K562 (cell line): ENCODE results near the gene SLC22A15. TPM values are rescaled to one million over a fixed set of nuclear protein-coding genes. Genes with fewer than 3 reads are reported as not detected.

Source experiments
- ATAC-seq: fragments of 200-7000 bp; cut with Tn5 transposase; 3 replicates; pipeline ENCODE4 v1.9.1; 2020; ENCODE audit warnings: moderate library complexity
- BruUV-seq: library from RNA; stranded (reverse); fragments of 400-500 nt; replicated peaks from 2 replicates; lab custom pipeline; 2021; lab: Mats Ljungman, UMichigan
- CTCF ChIA-PET: fragments of 300-600 bp; formaldehyde crosslinking; extraction: SDS; loops from one replicate; lab custom pipeline; 2021; ENCODE audit warnings: low intra/inter-chr PET ratio; lab: Yijun Ruan, JAX
- POLR2A ChIA-PET: fragments of 300-600, 350-650 bp; sonication (Branson Sonifier 250); formaldehyde crosslinking; extraction: SDS; loops from one replicate; lab custom pipeline; 2021; ENCODE audit warnings: antibody characterized with exemption, inconsistent platforms; lab: Yijun Ruan, JAX
- DNase-seq, 4 experiments: peaks; one replicate each; pipeline versions ENCODE4 v3.0.0 to v3.0.0-alpha.2; 2011 to 2018; ENCODE audit warnings: low spot score in 3 of 4, mixed read lengths in 3 of 4; ENCODE audit errors: extremely low read depth in 1 of 4
- FAIRE-seq: peaks from 2 replicates; lab custom pipeline; 2011; peaks lifted over from hg19 to GRCh38; lab: Jason Lieb, UNC
- H2AFZ ChIP-seq: 2 replicates; pipeline ENCODE4 v1.6.0; 2011; ENCODE audit warnings: low read depth, low read length, control low read depth, inconsistent platforms
- H3K27ac ChIP-seq: fragments of 200-600 bp; 3 replicates; pipeline ENCODE4 v1.8.0; 2011; ENCODE audit warnings: low read depth, mild to moderate bottlenecking, control low read depth, inconsistent platforms, low read length, moderate library complexity, mixed read lengths; ENCODE audit errors: extremely low read depth
- H3K27me3 ChIP-seq, 2 experiments: fragments of 300-600 bp in 1 of 2; 2 replicates in 1 of 2; 3 replicates in 1 of 2; pipeline versions ENCODE4 v1.6.0 to v1.8.0; 2011; ENCODE audit warnings: inconsistent platforms in 2 of 2, low read length in 2 of 2, mild to moderate bottlenecking in 1 of 2, mixed read lengths in 1 of 2, moderate library complexity in 1 of 2; ENCODE audit not compliant: control insufficient read depth in 2 of 2, insufficient read depth in 2 of 2
- H3K36me3 ChIP-seq: fragments of 300-600 bp; 3 replicates; pipeline ENCODE4 v1.8.0; 2011; ENCODE audit warnings: mild to moderate bottlenecking, low read length, inconsistent platforms; ENCODE audit not compliant: control insufficient read depth, insufficient read depth
- H3K4me1 ChIP-seq, 2 experiments: fragments of 200-600 bp in 1 of 2; replicated peaks in 1 of 2; 2 replicates in 1 of 2; 3 replicates in 1 of 2; pipeline versions ENCODE4 v1.5.1 to v1.8.0; 2011; ENCODE audit warnings: inconsistent platforms in 2 of 2, low read length in 2 of 2, mild to moderate bottlenecking in 1 of 2, mixed read lengths in 1 of 2, moderate library complexity in 1 of 2; ENCODE audit not compliant: control insufficient read depth in 2 of 2, insufficient read depth in 2 of 2
- H3K4me2 ChIP-seq: 2 replicates; pipeline ENCODE4 v1.6.1; 2011; ENCODE audit warnings: low read length, control low read depth, inconsistent platforms, mixed read lengths; ENCODE audit not compliant: insufficient read depth
- H3K4me3 ChIP-seq: fragments of 200-600 bp; sonication (generic), shearing (Covaris generic); 2 replicates; pipeline ENCODE4 v1.5.1; 2016; ENCODE audit warnings: control low read depth, inconsistent platforms
- H3K79me2 ChIP-seq: fragments of 200-600 bp; 3 replicates; pipeline ENCODE4 v1.8.0; 2011; ENCODE audit warnings: low read length, inconsistent platforms; ENCODE audit not compliant: control insufficient read depth, insufficient read depth
- H3K9ac ChIP-seq, 2 experiments: 2 replicates each; pipeline versions ENCODE4 v1.6.0 to v1.6.1; 2011; ENCODE audit warnings: low read depth in 2 of 2, low read length in 2 of 2, control low read depth in 1 of 2, inconsistent platforms in 1 of 2, mild to moderate bottlenecking in 1 of 2, mixed read lengths in 1 of 2; ENCODE audit not compliant: insufficient read depth in 1 of 2
- H3K9me1 ChIP-seq: one replicate; pipeline ENCODE4 v1.6.0; 2011; ENCODE audit warnings: inconsistent platforms, mild to moderate bottlenecking, low read length, moderate library complexity; ENCODE audit not compliant: control insufficient read depth, insufficient read depth
- H3K9me3 ChIP-seq: replicated peaks from 2 replicates; pipeline ENCODE4 v1.5.1; 2011; ENCODE audit warnings: low read depth, low read length, inconsistent platforms; ENCODE audit not compliant: control insufficient read depth, insufficient read depth
- H4K20me1 ChIP-seq: replicated peaks from 2 replicates; pipeline ENCODE4 v1.6.1; 2011; ENCODE audit warnings: low read length, inconsistent platforms, mixed read lengths; ENCODE audit not compliant: control insufficient read depth, insufficient read depth
- BDP1 ChIP-seq: IDR thresholded peaks from 3 replicates; pipeline ENCODE4 v1.6.1; 2011; ENCODE audit not compliant: insufficient read length, insufficient read depth
- CEBPB ChIP-seq: fragments of 450-650 bp; IDR thresholded peaks from 2 replicates; pipeline ENCODE4 v1.6.1; 2016; ENCODE audit warnings: missing genetic modification characterization, missing compliant biosample characterization
- DPF2 ChIP-seq: fragments of 450-650 bp; IDR thresholded peaks from 2 replicates; pipeline ENCODE4 v1.6.1; 2016
- EZH2 ChIP-seq: IDR thresholded peaks from 2 replicates; pipeline ENCODE4 v1.6.1; 2012; ENCODE audit warnings: low read depth, mild to moderate bottlenecking, inconsistent platforms, low read length, borderline replicate concordance
- SREBF2 ChIP-seq: sonication (generic); formaldehyde crosslinking; IDR thresholded peaks from 2 replicates; pipeline ENCODE4 v1.4.0; 2020; ENCODE audit warnings: mild to moderate bottlenecking, missing genetic modification reagents
- TFAM ChIP-seq: fragments of 250-450 bp; sonication (Bioruptor Pico); conservative IDR thresholded peaks from 2 replicates; pipeline ENCODE4 v1.5.0; 2021; ENCODE audit warnings: mild to moderate bottlenecking, moderate library complexity
- ZNF75A ChIP-seq: fragments of 450-650 bp; formaldehyde crosslinking; IDR thresholded peaks from 2 replicates; pipeline ENCODE4 v1.4.0; 2020; ENCODE audit warnings: mild to moderate bottlenecking
- WGBS: fragments of 100-300 bp; shearing (Covaris generic); methylation state at CpG from one replicate; pipeline ENCODE4 v1.1.6; 2016; ENCODE audit warnings: low coverage, mixed read lengths; ENCODE audit not compliant: insufficient coverage; ENCODE audit errors: missing lambda C conversion rate; 5-methylcytosine and 5-hydroxymethylcytosine counted together
- in situ Hi-C: fragments of 300-500 bp; cut with MboI; formaldehyde crosslinking; loops from 4 replicates; pipeline ENCODE4 v1.15.0; 2018; ENCODE audit warnings: inconsistent platforms, mixed read lengths
- intact Hi-C: fragments of 100-400 bp; cut with micrococcal nuclease; formaldehyde crosslinking; loops from 2 replicates; pipeline ENCODE4 v1.14.2; 2022
- polyA plus RNA-seq, 8 experiments: library from polyadenylated mRNA; depleted of rRNA in 4 of 8; stranded (reverse) in 5 of 8; unstranded in 3 of 8; fragments of >200 nt; fragmentation: Nextera tagmentation in 2 of 8; fragmentation: Illumina TruSeq in 1 of 8; extraction: Ambion mirVana in 2 of 8; extraction: Trizol in 1 of 8; gene quantifications; 2 replicates each; pipeline versions ENCODE4 v1.2.1 to v1.2.3, GENCODE V29; 2011 to 2014; ENCODE audit warnings: inconsistent platforms in 1 of 8, missing spikeins in 1 of 8
- total RNA-seq, 7 experiments: library from RNA; depleted of rRNA in 6 of 7; stranded (reverse); fragments of >200 nt in 6 of 7; fragmentation: Illumina TruSeq in 2 of 7; extraction: Trizol in 2 of 7; gene quantifications; 2 replicates each; pipeline versions ENCODE4 v1.2.1 to v1.2.3, GENCODE V29; 2011 to 2021; ENCODE audit warnings: low replicate concordance in 1 of 7
- TF ChIP-seq, protein P1 (sequence below), 2 experiments: IDR thresholded peaks; 2 replicates each; pipeline ENCODE4 v1.6.1; 2012; ENCODE audit warnings: improper control_type of control experiment in 2 of 2, low read depth in 2 of 2, low read length in 2 of 2, borderline replicate concordance in 1 of 2
- TF ChIP-seq, protein P2 (sequence below), 2 experiments: fragments of 450-650 bp in 1 of 2; sonication (generic) in 1 of 2; formaldehyde crosslinking; conservative IDR thresholded peaks; 2 replicates each; pipeline versions ENCODE4 v1.4.0 to v1.8.1; 2020 to 2022; ENCODE audit warnings: mild to moderate bottlenecking in 1 of 2, missing genetic modification reagents in 1 of 2

Gene SLC22A15
- total and polyA plus RNA-seq, 9 of the 15 experiments (the other 6 are each of a cell fraction or from before 2014, with no cell fraction given), result 0.24 to 2.7 (median 1.2) TPM

GRCh38 chr1:116002781-116003420 is 26.6 kb downstream of the SLC22A15 start:
- TF ChIP-seq ZNF75A (CRISPR knock-in tag) (no peak), CEBPB (tag) (no peak), BDP1 (no peak), SREBF2 (CRISPR knock-in tag) (no peak), TFAM (CRISPR knock-in tag) (no peak), EZH2 (no peak), DPF2 (no peak)
- TF ChIP-seq, protein P1, sequence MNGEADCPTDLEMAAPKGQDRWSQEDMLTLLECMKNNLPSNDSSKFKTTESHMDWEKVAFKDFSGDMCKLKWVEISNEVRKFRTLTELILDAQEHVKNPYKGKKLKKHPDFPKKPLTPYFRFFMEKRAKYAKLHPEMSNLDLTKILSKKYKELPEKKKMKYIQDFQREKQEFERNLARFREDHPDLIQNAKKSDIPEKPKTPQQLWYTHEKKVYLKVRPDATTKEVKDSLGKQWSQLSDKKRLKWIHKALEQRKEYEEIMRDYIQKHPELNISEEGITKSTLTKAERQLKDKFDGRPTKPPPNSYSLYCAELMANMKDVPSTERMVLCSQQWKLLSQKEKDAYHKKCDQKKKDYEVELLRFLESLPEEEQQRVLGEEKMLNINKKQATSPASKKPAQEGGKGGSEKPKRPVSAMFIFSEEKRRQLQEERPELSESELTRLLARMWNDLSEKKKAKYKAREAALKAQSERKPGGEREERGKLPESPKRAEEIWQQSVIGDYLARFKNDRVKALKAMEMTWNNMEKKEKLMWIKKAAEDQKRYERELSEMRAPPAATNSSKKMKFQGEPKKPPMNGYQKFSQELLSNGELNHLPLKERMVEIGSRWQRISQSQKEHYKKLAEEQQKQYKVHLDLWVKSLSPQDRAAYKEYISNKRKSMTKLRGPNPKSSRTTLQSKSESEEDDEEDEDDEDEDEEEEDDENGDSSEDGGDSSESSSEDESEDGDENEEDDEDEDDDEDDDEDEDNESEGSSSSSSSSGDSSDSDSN (IDR thresholded peaks at IDR 0.05; ENCODE audit: borderline replicate concordance in 1 of 2, low read depth in 2 of 2, low read length in 2 of 2), result no peak
- TF ChIP-seq, protein P2, sequence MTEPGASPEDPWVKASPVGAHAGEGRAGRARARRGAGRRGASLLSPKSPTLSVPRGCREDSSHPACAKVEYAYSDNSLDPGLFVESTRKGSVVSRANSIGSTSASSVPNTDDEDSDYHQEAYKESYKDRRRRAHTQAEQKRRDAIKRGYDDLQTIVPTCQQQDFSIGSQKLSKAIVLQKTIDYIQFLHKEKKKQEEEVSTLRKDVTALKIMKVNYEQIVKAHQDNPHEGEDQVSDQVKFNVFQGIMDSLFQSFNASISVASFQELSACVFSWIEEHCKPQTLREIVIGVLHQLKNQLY (CRISPR knock-in tag; conservative IDR thresholded peaks at IDR 0.05), result no peak
- WGBS, result 0% methylated on average over 1 of the region's 1 CpG
- ATAC-seq, result no peak

More at GRCh38 chr1:116002781-116003420, 26.6 kb downstream of the SLC22A15 start:
- DNase-seq (no peak), FAIRE-seq (no peak)
- Histone ChIP-seq H3K9me1 (no peaks in the 10 kb centered on the region), H2AFZ (no peak overlapping the region), H3K36me3 (no peaks in the 10 kb centered on the region), H3K4me1 (no peaks in the 10 kb centered on the region), H3K27me3 (no peaks in the 10 kb centered on the region), H3K27ac (no peak overlapping the region), H3K4me3 (no peak overlapping the region), H3K4me2 (no peak overlapping the region), H3K9me3 (no peaks in the 10 kb centered on the region), H4K20me1 (no peaks in the 10 kb centered on the region), H3K79me2 (no peaks in the 10 kb centered on the region), H3K9ac (no peak overlapping the region)
- intact Hi-C loops, result no loop called here
- CTCF ChIA-PET, result no interaction called here
- BruUV-seq, result no TSS peak
- in situ Hi-C loops, result no loop called here
- POLR2A ChIA-PET, result interaction anchor here (1.2 kb wide), 1 partner anchor 13 kb away, joined by 3 read pairs; no protein-coding TSS in a partner anchor
